ENCODE measurements around the gene ABHD17C. TPM values are rescaled to one million over a fixed set of nuclear protein-coding genes. Genes with fewer than 3 reads are reported as not detected.

The ABHD17C gene
- total RNA-seq, 1 experiment from 2014 or later, result 10.3 TPM

GRCh38 chr15:80703081-80703480, 8.0 kb downstream of the ABHD17C start:
- peaks cover 31% of the 10 kb centered on the region for H4K20me1 ChIP-seq (ENCODE audit: low read length)
- no peak overlapping the region for H3K4me2 ChIP-seq (ENCODE audit: low read length)
- H3K27me3 ChIP-seq (ENCODE audit: low read length), result no peaks in the 10 kb centered on the region
- ATAC-seq (no peak), DNase-seq (no peak)
- no TSS peak for BruUV-seq (replicated peaks)
- no peaks in the 10 kb centered on the region for H3K9me2 ChIP-seq (replicated peaks; ENCODE audit: low read length)
- POLR2A ChIA-PET (ENCODE audit: unreplicated experiment), result no interaction called here
- peaks cover 98% of the 10 kb centered on the region for H3K79me2 ChIP-seq (ENCODE audit: low read length)
- H3K36me3 ChIP-seq (ENCODE audit: low read depth, low read length), result peaks cover 3% of the 10 kb centered on the region; the same call in 1 of the 2 replicates
- H3K9me3 ChIP-seq (ENCODE audit: low read length), result no peaks in the 10 kb centered on the region
- intact Hi-C loops (cut with micrococcal nuclease), result no loop called here
- no peaks in the 10 kb centered on the region for H3F3A ChIP-seq (ENCODE audit: low read length, unreplicated experiment)
- CTCF ChIA-PET, result no interaction called here
- no peak overlapping the region for H3K4me3 ChIP-seq (ENCODE audit: low read length)
- H3K4me1 ChIP-seq (ENCODE audit: insufficient read depth, low read length), result peaks cover 24% of the 10 kb centered on the region
- H3K9ac ChIP-seq (ENCODE audit: low read length), result no peak overlapping the region
- TF ChIP-seq CTCF (conservative IDR thresholded peaks at IDR 0.05; ENCODE audit: low read depth, low read length) (no peak), EZH2 (IDR thresholded peaks at IDR 0.05; ENCODE audit: low read length, unreplicated experiment) (no peak), EZH2phosphoT487 (IDR thresholded peaks at IDR 0.05; ENCODE audit: borderline replicate concordance, low read length) (no peak)
- no peak overlapping the region for H2AFZ ChIP-seq (ENCODE audit: low read length)
- no peak overlapping the region for H3K27ac ChIP-seq (ENCODE audit: low read length)

- peaks cover 30% of the 10 kb centered on the region for H4K20me1 ChIP-seq (ENCODE audit: low read length)
- no peak for ATAC-seq
Measured at GRCh38 chr15:80703965-80704364, 8.9 kb downstream of the ABHD17C start.

More at GRCh38 chr15:80703965-80704364, 8.9 kb downstream of the ABHD17C start:
- Histone ChIP-seq H3K9ac (ENCODE audit: low read length) (no peak overlapping the region), H3F3A (ENCODE audit: low read length, unreplicated experiment) (no peaks in the 10 kb centered on the region), H3K9me2 (replicated peaks; ENCODE audit: low read length) (no peaks in the 10 kb centered on the region), H3K27ac (ENCODE audit: low read length) (no peak overlapping the region), H2AFZ (ENCODE audit: low read length) (no peak overlapping the region), H3K4me1 (ENCODE audit: insufficient read depth, low read length) (peaks cover 20% of the 10 kb centered on the region), H3K4me2 (ENCODE audit: low read length) (no peak overlapping the region), H3K9me3 (ENCODE audit: low read length) (no peaks in the 10 kb centered on the region), H3K36me3 (ENCODE audit: low read depth, low read length) (peaks cover 3% of the 10 kb centered on the region; the same call in 1 of the 2 replicates), H3K27me3 (ENCODE audit: low read length) (no peaks in the 10 kb centered on the region), H3K4me3 (ENCODE audit: low read length) (no peak overlapping the region), H3K79me2 (ENCODE audit: low read length) (peaks cover 97% of the 10 kb centered on the region)
- TF ChIP-seq EZH2phosphoT487 (IDR thresholded peaks at IDR 0.05; ENCODE audit: borderline replicate concordance, low read length) (no peak), CTCF (conservative IDR thresholded peaks at IDR 0.05; ENCODE audit: low read depth, low read length) (no peak), EZH2 (IDR thresholded peaks at IDR 0.05; ENCODE audit: low read length, unreplicated experiment) (no peak)
- ChIA-PET POLR2A (ENCODE audit: unreplicated experiment) (no interaction called here), CTCF (no interaction called here)
- no peak for DNase-seq
- BruUV-seq (replicated peaks), result no TSS peak
- intact Hi-C loops (cut with micrococcal nuclease), result no loop called here

Measured in PC-3 (cell line).